Fibroblast of pulmonary artery (primary cell): ENCODE results near the gene VPS35.

Experiments used
- DNase-seq: peaks from one replicate; pipeline ENCODE4 v3.0.0-alpha.2; 2010; ENCODE audit warnings: low read depth
- H3K4me3 ChIP-seq: replicated peaks from 2 replicates; pipeline ENCODE4 v1.5.1; 2011; ENCODE audit warnings: low read depth, mild to moderate bottlenecking, control low read depth, low read length, moderate library complexity
- TF ChIP-seq, protein P1 (sequence below): IDR thresholded peaks from 2 replicates; pipeline ENCODE4 v1.5.1; 2011; ENCODE audit warnings: mild to moderate bottlenecking, control low read depth, low read length, inconsistent platforms; ENCODE audit errors: missing control alignments

The VPS35 gene

DNA sequence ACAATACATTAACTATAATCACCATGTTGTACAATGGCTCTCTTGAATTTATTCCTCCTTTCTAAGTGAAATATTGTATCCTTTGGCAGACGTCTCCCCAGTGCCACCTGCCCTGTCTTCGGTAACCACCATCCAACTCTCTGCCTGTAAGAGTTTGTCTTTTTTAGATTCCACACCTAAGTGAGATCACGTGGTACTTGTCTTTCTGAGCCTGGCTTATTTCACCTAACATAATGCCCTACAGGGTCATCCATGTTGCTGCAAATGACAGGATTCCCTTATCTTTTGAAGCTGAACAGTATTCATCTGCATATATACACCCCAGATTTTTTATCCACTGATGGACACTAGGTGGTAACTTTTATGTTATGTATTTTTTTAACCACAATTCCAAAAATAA, 24.7 kb upstream of the VPS35 start:
- DNase-seq, result no peak
- TF ChIP-seq, protein P1, sequence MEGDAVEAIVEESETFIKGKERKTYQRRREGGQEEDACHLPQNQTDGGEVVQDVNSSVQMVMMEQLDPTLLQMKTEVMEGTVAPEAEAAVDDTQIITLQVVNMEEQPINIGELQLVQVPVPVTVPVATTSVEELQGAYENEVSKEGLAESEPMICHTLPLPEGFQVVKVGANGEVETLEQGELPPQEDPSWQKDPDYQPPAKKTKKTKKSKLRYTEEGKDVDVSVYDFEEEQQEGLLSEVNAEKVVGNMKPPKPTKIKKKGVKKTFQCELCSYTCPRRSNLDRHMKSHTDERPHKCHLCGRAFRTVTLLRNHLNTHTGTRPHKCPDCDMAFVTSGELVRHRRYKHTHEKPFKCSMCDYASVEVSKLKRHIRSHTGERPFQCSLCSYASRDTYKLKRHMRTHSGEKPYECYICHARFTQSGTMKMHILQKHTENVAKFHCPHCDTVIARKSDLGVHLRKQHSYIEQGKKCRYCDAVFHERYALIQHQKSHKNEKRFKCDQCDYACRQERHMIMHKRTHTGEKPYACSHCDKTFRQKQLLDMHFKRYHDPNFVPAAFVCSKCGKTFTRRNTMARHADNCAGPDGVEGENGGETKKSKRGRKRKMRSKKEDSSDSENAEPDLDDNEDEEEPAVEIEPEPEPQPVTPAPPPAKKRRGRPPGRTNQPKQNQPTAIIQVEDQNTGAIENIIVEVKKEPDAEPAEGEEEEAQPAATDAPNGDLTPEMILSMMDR, result no peak

DNA sequence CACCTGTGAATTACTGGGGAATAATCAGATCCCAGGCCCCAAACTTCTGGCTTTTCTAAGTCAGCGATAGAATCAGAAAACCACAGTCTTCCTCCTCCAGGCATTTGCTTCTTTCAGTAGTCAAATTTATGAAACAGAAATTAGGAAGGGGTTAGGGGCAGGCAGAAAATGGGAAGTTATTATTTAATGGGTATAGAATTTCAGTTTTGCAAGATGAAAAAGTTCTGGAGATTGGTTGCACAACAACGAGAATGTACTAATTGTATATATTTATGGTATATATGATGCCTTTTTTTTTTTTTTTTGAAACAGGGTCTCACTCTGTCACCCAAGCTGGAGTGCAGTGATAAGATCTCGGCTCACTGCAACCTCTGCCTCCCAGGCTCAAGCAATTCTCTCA, 23.9 kb upstream of the VPS35 start:
- no peak overlapping the region for H3K4me3 ChIP-seq
- TF ChIP-seq, protein P1, result no peak
- DNase-seq, result no peak

More for the DNA sequence above, 24.7 kb upstream of the VPS35 start:
- H3K4me3 ChIP-seq, result no peak overlapping the region

DNA sequence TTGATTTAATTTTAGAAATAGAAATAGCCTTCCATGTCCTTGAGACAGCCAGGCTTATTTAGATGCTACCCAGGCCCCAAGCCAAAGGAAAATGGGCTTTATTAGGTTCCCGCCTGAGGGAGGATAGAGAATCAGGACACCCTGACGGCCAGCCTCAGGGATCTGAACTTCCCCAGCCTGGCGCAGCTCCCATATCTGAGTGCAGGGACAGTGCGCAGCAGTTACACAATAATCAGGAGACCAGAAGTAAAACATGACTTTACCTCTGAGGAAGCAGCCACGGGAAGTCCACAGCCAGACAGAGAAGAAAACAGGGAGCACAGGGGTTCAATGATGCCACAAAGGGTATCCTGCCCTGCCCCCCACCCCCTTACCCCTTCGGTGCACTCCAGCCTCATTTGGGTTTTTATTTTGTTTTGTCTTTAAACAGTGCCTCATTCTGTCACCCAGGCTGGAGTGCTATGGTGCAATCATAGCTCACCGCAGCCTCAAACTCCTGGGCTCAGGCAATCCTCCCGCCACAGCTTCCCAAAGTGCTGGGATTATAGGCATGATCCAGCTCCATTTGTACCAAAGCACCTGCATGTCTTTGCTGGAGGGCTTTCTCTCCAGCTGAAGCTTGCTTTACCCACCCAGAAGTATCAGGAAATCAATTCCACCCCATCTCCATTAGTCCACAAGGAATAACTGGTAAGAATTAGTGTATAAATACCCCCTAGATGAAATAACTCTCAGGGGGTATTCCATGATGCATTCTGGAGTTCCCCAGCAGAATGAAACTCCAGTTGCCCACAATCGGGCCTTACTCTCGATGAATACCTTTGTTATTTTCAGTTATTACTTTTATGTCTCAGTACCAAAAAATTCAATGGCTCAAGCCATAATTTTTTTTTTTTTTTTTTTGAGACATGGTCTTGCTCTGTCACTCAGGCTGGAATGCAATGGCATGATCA, 22.4 kb upstream of the VPS35 start:
- TF ChIP-seq, protein P1, result no peak
- DNase-seq, result no peak
- no peak overlapping the region for H3K4me3 ChIP-seq

DNA sequence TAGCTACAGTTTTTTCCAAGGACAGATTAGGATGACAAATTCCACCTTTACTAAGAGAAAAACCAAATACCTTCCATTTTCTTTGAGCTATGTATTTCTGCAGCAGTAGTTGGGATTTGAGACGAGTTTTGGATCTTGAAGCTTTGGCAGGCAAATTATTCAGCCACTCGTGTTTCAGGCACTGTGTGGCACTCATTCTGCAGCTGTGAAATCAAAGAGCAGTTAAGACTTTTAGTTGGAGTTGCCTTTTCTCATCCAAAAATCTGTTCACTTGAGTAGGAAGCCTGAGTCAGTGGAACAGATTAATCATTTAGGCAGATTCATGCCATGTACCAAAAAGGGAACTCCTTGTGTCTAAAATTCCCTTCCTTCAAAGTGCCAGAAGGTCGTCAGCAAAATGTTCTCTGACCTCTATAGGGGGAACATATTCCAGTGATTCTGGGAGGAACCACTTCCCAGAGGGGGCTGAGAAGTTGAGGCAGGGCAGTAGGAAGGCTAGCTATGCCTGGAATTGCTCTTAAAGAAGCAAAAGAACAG, 20.6 kb upstream of the VPS35 start:
- H3K4me3 ChIP-seq, result no peak overlapping the region
- no peak for DNase-seq
- TF ChIP-seq, protein P1, result no peak

DNA sequence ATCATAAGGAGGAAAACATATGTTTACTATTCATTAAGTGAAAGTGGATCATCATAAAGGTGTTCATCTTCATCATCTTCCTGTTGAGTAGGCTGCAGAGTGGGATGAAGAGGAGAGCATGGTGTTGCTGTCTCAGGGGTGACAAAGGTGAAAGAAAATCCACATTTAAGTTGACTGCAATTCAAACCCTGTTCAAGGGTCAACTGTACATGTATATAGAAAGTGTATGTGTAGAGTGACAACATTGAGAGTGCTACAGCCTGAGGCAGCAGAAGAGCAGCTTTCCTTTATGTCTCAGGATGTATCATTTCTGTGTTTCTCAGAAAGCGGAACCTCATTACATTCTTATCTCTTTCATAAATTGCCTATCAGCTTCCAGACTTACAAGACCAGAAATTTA, 17.7 kb upstream of the VPS35 start:
- no peak overlapping the region for H3K4me3 ChIP-seq
- TF ChIP-seq, protein P1, result no peak
- no peak for DNase-seq

DNA sequence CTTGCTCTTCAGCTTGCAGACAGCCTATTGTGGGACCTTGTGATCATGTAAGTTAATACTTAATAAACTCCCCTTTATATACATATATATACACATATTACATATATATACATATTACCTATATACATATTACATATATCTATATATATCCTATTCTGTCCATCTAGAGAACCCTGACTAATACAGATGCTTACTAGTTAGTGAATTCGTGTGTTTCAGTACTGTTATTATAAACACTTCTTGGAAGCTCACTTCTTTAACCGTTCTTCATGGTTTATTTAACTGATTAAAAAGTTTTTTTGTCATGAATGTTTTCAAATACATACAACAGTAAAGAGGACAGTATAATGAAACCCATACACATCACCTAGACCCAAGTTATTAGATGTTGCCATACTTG, 13.1 kb upstream of the VPS35 start:
- H3K4me3 ChIP-seq, result no peak overlapping the region
- TF ChIP-seq, protein P1, result no peak
- no peak for DNase-seq

DNA sequence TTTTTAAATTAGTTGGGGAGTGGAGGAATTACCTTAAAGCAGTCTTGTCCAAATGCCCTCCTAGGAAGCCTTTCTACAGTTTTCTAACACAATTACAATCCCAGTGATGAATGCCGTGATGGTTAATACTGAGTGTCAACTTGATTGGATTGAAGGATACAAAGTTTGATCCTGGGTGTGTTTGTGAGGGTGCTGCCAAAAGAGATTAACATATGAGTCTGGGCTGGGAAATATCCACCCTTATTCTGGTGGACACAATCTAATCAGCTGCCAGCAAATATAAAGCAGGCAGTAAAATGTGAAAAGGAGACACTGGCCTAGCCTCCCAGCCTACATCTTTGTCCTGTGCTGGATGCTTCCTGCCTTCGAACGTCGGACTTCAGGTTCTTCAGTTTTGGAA, 12.6 kb upstream of the VPS35 start:
- H3K4me3 ChIP-seq, result no peak overlapping the region
- TF ChIP-seq, protein P1, result no peak
- DNase-seq, result no peak
